Thyroid gland (tissue), 4 donors: ENCODE results near the gene RAPGEF1.

ENCODE experiments used
- POLR2A ChIP-seq, 2 donors: fragments of 450-650 bp; IDR thresholded peaks; one replicate each; pipeline ENCODE4 v1.6.1; 2017; ENCODE audit warnings: antibody characterized with exemption in 2 of 2, mild to moderate bottlenecking in 2 of 2, moderate library complexity in 1 of 2
- TF ChIP-seq, protein P1 (sequence below), 6 experiments: fragments of 200-600 bp in 3 of 6; fragments of 450-650 bp in 3 of 6; sonication (generic) in 3 of 6; IDR thresholded peaks; one replicate each; pipeline ENCODE4 v1.5.1; 2016 to 2019; ENCODE audit warnings: antibody characterized with exemption in 6 of 6, mild to moderate bottlenecking in 2 of 6, inconsistent platforms in 1 of 6, moderate library complexity in 1 of 6

DNA sequence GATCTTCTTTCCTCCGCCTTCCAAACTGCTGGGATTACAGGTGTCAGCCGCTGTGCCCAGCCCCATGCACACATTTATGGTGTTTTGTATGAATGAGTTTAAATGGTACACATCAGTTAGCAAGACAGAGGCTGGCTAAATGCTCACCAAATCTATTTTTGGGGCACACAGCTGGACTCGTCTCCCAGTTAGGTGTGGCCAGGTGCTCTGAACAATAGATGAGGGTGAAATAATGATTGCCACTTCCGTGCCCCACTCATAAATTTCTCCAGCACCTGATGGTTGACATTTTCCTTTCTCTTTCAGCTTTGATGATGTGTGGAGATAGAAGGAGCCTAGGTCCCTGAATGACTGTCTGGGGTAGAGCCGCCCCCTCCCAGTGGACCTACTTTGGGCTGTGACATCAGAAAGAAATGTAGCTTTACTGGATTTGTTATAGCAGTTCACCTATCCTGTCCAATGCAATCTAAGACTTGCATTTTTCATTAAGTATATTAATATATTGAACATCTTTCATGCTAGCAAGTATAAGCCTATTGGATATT, 8.6 kb upstream of the RAPGEF1 start:
- no peak for TF ChIP-seq POLR2A (IDR thresholded peaks at IDR 0.05)
- TF ChIP-seq, protein P1, sequence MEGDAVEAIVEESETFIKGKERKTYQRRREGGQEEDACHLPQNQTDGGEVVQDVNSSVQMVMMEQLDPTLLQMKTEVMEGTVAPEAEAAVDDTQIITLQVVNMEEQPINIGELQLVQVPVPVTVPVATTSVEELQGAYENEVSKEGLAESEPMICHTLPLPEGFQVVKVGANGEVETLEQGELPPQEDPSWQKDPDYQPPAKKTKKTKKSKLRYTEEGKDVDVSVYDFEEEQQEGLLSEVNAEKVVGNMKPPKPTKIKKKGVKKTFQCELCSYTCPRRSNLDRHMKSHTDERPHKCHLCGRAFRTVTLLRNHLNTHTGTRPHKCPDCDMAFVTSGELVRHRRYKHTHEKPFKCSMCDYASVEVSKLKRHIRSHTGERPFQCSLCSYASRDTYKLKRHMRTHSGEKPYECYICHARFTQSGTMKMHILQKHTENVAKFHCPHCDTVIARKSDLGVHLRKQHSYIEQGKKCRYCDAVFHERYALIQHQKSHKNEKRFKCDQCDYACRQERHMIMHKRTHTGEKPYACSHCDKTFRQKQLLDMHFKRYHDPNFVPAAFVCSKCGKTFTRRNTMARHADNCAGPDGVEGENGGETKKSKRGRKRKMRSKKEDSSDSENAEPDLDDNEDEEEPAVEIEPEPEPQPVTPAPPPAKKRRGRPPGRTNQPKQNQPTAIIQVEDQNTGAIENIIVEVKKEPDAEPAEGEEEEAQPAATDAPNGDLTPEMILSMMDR (IDR thresholded peaks at IDR 0.05): no peak
